ENCODE measurements around the gene ERC2.

The ERC2 gene

GRCh38 chr3:55562700-55563099, 905.6 kb downstream of the ERC2 start:
- no peak for TF ChIP-seq CTCF (IDR thresholded peaks at IDR 0.05)

- no peak for TF ChIP-seq CTCF (IDR thresholded peaks at IDR 0.05)
These were observed 908.5 kb downstream of the ERC2 start for GRCh38 chr3:55559500-55560423.

- no peak for TF ChIP-seq CTCF (IDR thresholded peaks at IDR 0.05)
These were observed 910.0 kb downstream of the ERC2 start for GRCh38 chr3:55558316-55558715.

GRCh38 chr3:55557549-55557948, 910.7 kb downstream of the ERC2 start:
- TF ChIP-seq CTCF (IDR thresholded peaks at IDR 0.05), result no peak

- TF ChIP-seq CTCF (IDR thresholded peaks at IDR 0.05), result no peak
These were observed 911.4 kb downstream of the ERC2 start for GRCh38 chr3:55556619-55557537.

- TF ChIP-seq CTCF (IDR thresholded peaks at IDR 0.05), result no peak
These were observed 912.2 kb downstream of the ERC2 start for GRCh38 chr3:55555873-55556618.
